ENCODE measurements around the gene XIRP1.

GRCh38 chr3:39213613-39214012 is 21.2 kb upstream of the XIRP1 start:
- no peak for TF ChIP-seq POLR2A (IDR thresholded peaks at IDR 0.05; ENCODE audit: low read length)
- no peak for TF ChIP-seq GATA1 (IDR thresholded peaks at IDR 0.05; ENCODE audit: low read depth, low read length)

Data from erythroblast (primary cell).